ENCODE results near the gene SLC41A3.

SLC41A3 gene

GRCh38 chr3:126081618-126082361 is 2.1 kb downstream of the SLC41A3 start:
- Histone ChIP-seq H3K36me3 (ENCODE audit: control insufficient read depth in 2 of 2, insufficient read depth in 1 of 2, low read length in 2 of 2) (no peaks in the 10 kb centered on the region), H3K9me3 (ENCODE audit: control insufficient read depth, insufficient read depth, low read depth, low read length) (no peaks in the 10 kb centered on the region), H3K4me1 (ENCODE audit: control insufficient read depth, insufficient read depth, low read length) (no peaks in the 10 kb centered on the region), H3K4me3 (ENCODE audit: low read depth, low read length) (no peak overlapping the region), H3K27ac (ENCODE audit: extremely low read depth, low read depth, low read length) (no peak overlapping the region)
- CTCF ChIA-PET: interaction anchor here (0.5 to 1.2 kb wide), 4 partner anchors 8 to 426 kb away, joined by 3 to 4 read pairs (median 3); no protein-coding TSS in a partner anchor
- TF ChIP-seq ZNF600 (tag by site-specific recombination; IDR thresholded peaks at IDR 0.05) (peak; percentile 41; the same call in 1 of the 2 replicates), ZEB2 (tag by site-specific recombination; IDR thresholded peaks at IDR 0.05) (no peak)
- POLR2A ChIA-PET: no interaction called here

- Histone ChIP-seq H3K9me3 (ENCODE audit: control insufficient read depth, insufficient read depth, low read depth, low read length) (no peaks in the 10 kb centered on the region), H3K27ac (ENCODE audit: extremely low read depth, low read depth, low read length) (no peak overlapping the region), H3K36me3 (ENCODE audit: control insufficient read depth in 2 of 2, insufficient read depth in 1 of 2, low read length in 2 of 2) (no peaks in the 10 kb centered on the region), H3K4me3 (ENCODE audit: low read depth, low read length) (no peak overlapping the region), H3K4me1 (ENCODE audit: control insufficient read depth, insufficient read depth, low read length) (no peaks in the 10 kb centered on the region)
- ChIA-PET CTCF (no interaction called here), POLR2A (no interaction called here)
- no peak for TF ChIP-seq ZNF223 (tag by site-specific recombination; IDR thresholded peaks at IDR 0.05)
- TF ChIP-seq ZNF146 (tag by site-specific recombination; IDR thresholded peaks at IDR 0.05): peak; percentile 79
- no peak for TF ChIP-seq ZNF112 (tag by site-specific recombination; IDR thresholded peaks at IDR 0.05)
- TF ChIP-seq ZNF311 (tag by site-specific recombination; IDR thresholded peaks at IDR 0.05; ENCODE audit: borderline replicate concordance): no peak
These were observed 3.0 kb downstream of the SLC41A3 start for GRCh38 chr3:126080970-126081369.

GRCh38 chr3:126078866-126079265 is 5.1 kb downstream of the SLC41A3 start:
- H3K36me3 ChIP-seq (ENCODE audit: control insufficient read depth in 2 of 2, insufficient read depth in 1 of 2, low read length in 2 of 2): no peaks in the 10 kb centered on the region
- ChIA-PET POLR2A (no interaction called here), CTCF (interaction anchor here (0.7 kb wide), 1 partner anchor 36 kb away, joined by 3 read pairs; no protein-coding TSS in a partner anchor)
- no peak overlapping the region for H3K27ac ChIP-seq (ENCODE audit: extremely low read depth, low read depth, low read length)
- no peaks in the 10 kb centered on the region for H3K4me1 ChIP-seq (ENCODE audit: control insufficient read depth, insufficient read depth, low read length)
- TF ChIP-seq ZNF776 (tag by site-specific recombination; IDR thresholded peaks at IDR 0.05; ENCODE audit: borderline replicate concordance) (no peak), ZBTB21 (tag by site-specific recombination; IDR thresholded peaks at IDR 0.05) (no peak), ZBTB49 (tag by site-specific recombination; IDR thresholded peaks at IDR 0.05; ENCODE audit: low read depth) (no peak), ZFP3 (tag by site-specific recombination; IDR thresholded peaks at IDR 0.05; ENCODE audit: low read depth) (no peak), MYNN (tag by site-specific recombination; IDR thresholded peaks at IDR 0.05; ENCODE audit: borderline replicate concordance) (no peak), ZNF558 (tag by site-specific recombination; IDR thresholded peaks at IDR 0.05) (no peak), KLF8 (tag by site-specific recombination; IDR thresholded peaks at IDR 0.05) (no peak), SP2 (tag by site-specific recombination; IDR thresholded peaks at IDR 0.05) (no peak), ZNF223 (tag by site-specific recombination; IDR thresholded peaks at IDR 0.05) (no peak), ZFHX2 (tag by site-specific recombination; conservative IDR thresholded peaks at IDR 0.05) (no peak), CTCF (tag by site-specific recombination; IDR thresholded peaks at IDR 0.05) (no peak), ZNF169 (tag by site-specific recombination; IDR thresholded peaks at IDR 0.05) (no peak), ZNF302 (tag by site-specific recombination; IDR thresholded peaks at IDR 0.05; ENCODE audit: low read depth) (no peak), ZNF280C (tag by site-specific recombination; IDR thresholded peaks at IDR 0.05) (no peak), ZNF311 (tag by site-specific recombination; IDR thresholded peaks at IDR 0.05; ENCODE audit: borderline replicate concordance) (no peak), IKZF3 (tag by site-specific recombination; IDR thresholded peaks at IDR 0.05) (no peak)
- no peaks in the 10 kb centered on the region for H3K9me3 ChIP-seq (ENCODE audit: control insufficient read depth, insufficient read depth, low read depth, low read length)
- no peak overlapping the region for H3K4me3 ChIP-seq (ENCODE audit: low read depth, low read length)

All from HEK293 (cell line).